Neural cell (in vitro differentiated cells): ENCODE measurements around the gene MRPL34. TPM values are rescaled to one million over a fixed set of nuclear protein-coding genes. Genes with fewer than 3 reads are reported as not detected.

Source experiments
- H2AFZ ChIP-seq: fragments of 200-600, 300-800 bp; sonication (generic), shearing (Covaris generic); 2 replicates; pipeline ENCODE4 v1.6.0; 2014; ENCODE audit warnings: low read depth, mild to moderate bottlenecking, antibody characterized with exemption, low read length, moderate library complexity
- H3F3A ChIP-seq: fragments of 200-600 bp; shearing (Covaris generic); 2 replicates; pipeline ENCODE4 v1.6.1; 2016; ENCODE audit warnings: mild to moderate bottlenecking, moderate library complexity, mixed read lengths, antibody characterized with exemption, low read length; ENCODE audit not compliant: insufficient read depth, poor library complexity, severe bottlenecking
- H3K27ac ChIP-seq: fragments of 200-600, 300-800 bp; sonication (generic), shearing (Covaris generic); 2 replicates; pipeline ENCODE4 v1.5.1; 2014; ENCODE audit warnings: mild to moderate bottlenecking, low read length, moderate library complexity
- H3K27me3 ChIP-seq: fragments of 300-800, 200-600 bp; sonication (generic), shearing (Covaris generic); 2 replicates; pipeline ENCODE4 v1.6.0; 2014; ENCODE audit warnings: mild to moderate bottlenecking, low read depth, low read length, moderate library complexity; ENCODE audit not compliant: insufficient read depth
- H3K36me3 ChIP-seq: fragments of 300-800, 200-600 bp; sonication (generic), shearing (Covaris generic); 2 replicates; pipeline ENCODE4 v1.5.1; 2014; ENCODE audit warnings: mild to moderate bottlenecking, antibody characterized with exemption, low read length, moderate library complexity; ENCODE audit not compliant: insufficient read depth
- H3K4me2 ChIP-seq: fragments of 300-800, 200-600 bp; sonication (generic), shearing (Covaris generic); 2 replicates; pipeline ENCODE4 v1.6.0; 2014; ENCODE audit warnings: mild to moderate bottlenecking, low read length
- H3K4me3 ChIP-seq: fragments of 300-800, 200-600 bp; sonication (generic), shearing (Covaris generic); 2 replicates; pipeline ENCODE4 v1.5.1; 2014; ENCODE audit warnings: mild to moderate bottlenecking, low read length, moderate library complexity
- H3K79me2 ChIP-seq: fragments of 200-600 bp; shearing (Covaris generic); replicated peaks from 2 replicates; pipeline ENCODE4 v1.6.0; 2014; ENCODE audit warnings: mild to moderate bottlenecking, low read length, moderate library complexity; ENCODE audit not compliant: insufficient read depth
- H3K9ac ChIP-seq: fragments of 300-800, 200-600 bp; sonication (generic), shearing (Covaris generic); 2 replicates; pipeline ENCODE4 v1.6.1; 2016; ENCODE audit warnings: mild to moderate bottlenecking, low read length, mixed read lengths
- H3K9me2 ChIP-seq: fragments of 200-600 bp; shearing (Covaris generic); 2 replicates; pipeline ENCODE4 v1.6.1; 2016; ENCODE audit warnings: mild to moderate bottlenecking, low read length, mixed read lengths; ENCODE audit not compliant: insufficient read depth
- H3K9me3 ChIP-seq: fragments of 200-600, 300-800 bp; sonication (generic), shearing (Covaris generic); 2 replicates; pipeline ENCODE4 v1.6.1; 2016; ENCODE audit warnings: mild to moderate bottlenecking, mixed run types, low read length, moderate library complexity, mixed read lengths
- H4K20me1 ChIP-seq: fragments of 200-600 bp; shearing (Covaris generic); 2 replicates; pipeline ENCODE4 v1.6.1; 2016; ENCODE audit warnings: mild to moderate bottlenecking, mixed run types; ENCODE audit not compliant: insufficient read depth
- CTCF ChIP-seq: fragments of 450-650 bp; IDR thresholded peaks from 2 replicates; pipeline ENCODE4 v1.5.1; 2014; ENCODE audit warnings: antibody characterized with exemption, mild to moderate bottlenecking, moderate library complexity; ENCODE audit not compliant: poor library complexity, severe bottlenecking
- EP300 ChIP-seq: fragments of 450-650 bp; conservative IDR thresholded peaks from 2 replicates; pipeline ENCODE4 v1.6.1; 2014; ENCODE audit warnings: antibody characterized with exemption, mild to moderate bottlenecking, moderate library complexity; ENCODE audit not compliant: poor library complexity, severe bottlenecking
- EZH2 ChIP-seq: fragments of 200-600, 300-800 bp; shearing (Covaris generic), sonication (generic); IDR thresholded peaks from 2 replicates; pipeline ENCODE4 v1.6.1; 2014; ENCODE audit warnings: antibody characterized with exemption, low read length, borderline replicate concordance, mild to moderate bottlenecking; ENCODE audit not compliant: insufficient read depth, poor library complexity, severe bottlenecking
- MXI1 ChIP-seq: fragments of 450-650 bp; conservative IDR thresholded peaks from 2 replicates; pipeline ENCODE4 v1.6.1; 2014; ENCODE audit warnings: antibody characterized with exemption, mild to moderate bottlenecking; ENCODE audit not compliant: poor library complexity, severe bottlenecking
- POLR2AphosphoS5 ChIP-seq: IDR thresholded peaks from 2 replicates; pipeline ENCODE4 v1.6.1; 2012
- RAD21 ChIP-seq: fragments of 450-650 bp; conservative IDR thresholded peaks from 2 replicates; pipeline ENCODE4 v1.6.1; 2014; ENCODE audit warnings: antibody characterized with exemption, mild to moderate bottlenecking, moderate library complexity
- REST ChIP-seq: IDR thresholded peaks from 2 replicates; pipeline ENCODE4 v1.6.1; 2012; ENCODE audit warnings: borderline replicate concordance
- SMC3 ChIP-seq: fragments of 450-650 bp; conservative IDR thresholded peaks from 2 replicates; pipeline ENCODE4 v1.6.1; 2014; ENCODE audit warnings: antibody characterized with exemption, mild to moderate bottlenecking, moderate library complexity; ENCODE audit not compliant: poor library complexity
- TAF1 ChIP-seq: IDR thresholded peaks from 2 replicates; pipeline ENCODE4 v1.6.1; 2012; ENCODE audit warnings: low read depth
- polyA plus RNA-seq: library from polyadenylated mRNA; depleted of rRNA; stranded (reverse); fragments of >200 nt; gene quantifications from 2 replicates; pipeline ENCODE4 v1.2.3, GENCODE V29; 2014

The MRPL34 gene
- polyA plus RNA-seq, 1 donor from 2014 or later: 61.7 TPM

GRCh38 chr19:17332677-17333581, 27.3 kb downstream of the MRPL34 start:
- Histone ChIP-seq H3K36me3 (no peaks in the 10 kb centered on the region), H3K4me3 (peak overlapping the region; percentile 91), H3K9me3 (no peaks in the 10 kb centered on the region), H2AFZ (no peak overlapping the region), H3K27me3 (no peaks in the 10 kb centered on the region), H3K79me2 (peaks cover 7% of the 10 kb centered on the region), H3K9me2 (no peaks in the 10 kb centered on the region), H4K20me1 (no peaks in the 10 kb centered on the region), H3K4me2 (no peak overlapping the region), H3K27ac (no peak overlapping the region), H3K9ac (no peak overlapping the region), H3F3A (peaks cover 6% of the 10 kb centered on the region)
- no peak for TF ChIP-seq SMC3
- TF ChIP-seq EZH2: no peak
- no peak for TF ChIP-seq POLR2AphosphoS5
- no peak for TF ChIP-seq MXI1
- TF ChIP-seq TAF1: no peak
- no peak for TF ChIP-seq EP300
- TF ChIP-seq REST: no peak
- TF ChIP-seq CTCF: no peak
- no peak for TF ChIP-seq RAD21

GRCh38 chr19:17333611-17334413, 28.1 kb downstream of the MRPL34 start:
- Histone ChIP-seq H3K9me2 (no peaks in the 10 kb centered on the region), H3K4me2 (peak overlapping the region; percentile 49), H3K9ac (peak overlapping the region; percentile 94), H3K27ac (peak overlapping the region; percentile 76), H3K9me3 (no peaks in the 10 kb centered on the region), H3K79me2 (peaks cover 7% of the 10 kb centered on the region), H3K36me3 (no peaks in the 10 kb centered on the region), H4K20me1 (no peaks in the 10 kb centered on the region), H3F3A (peaks cover 6% of the 10 kb centered on the region), H2AFZ (peak overlapping the region; percentile 80), H3K4me3 (peak overlapping the region; percentile 91), H3K27me3 (no peaks in the 10 kb centered on the region)
- no peak for TF ChIP-seq EP300
- no peak for TF ChIP-seq RAD21
- no peak for TF ChIP-seq REST
- no peak for TF ChIP-seq TAF1
- no peak for TF ChIP-seq EZH2
- TF ChIP-seq POLR2AphosphoS5: no peak
- no peak for TF ChIP-seq SMC3
- TF ChIP-seq MXI1: no peak
- no peak for TF ChIP-seq CTCF
